DMS79 treated with DMSO at 0.1 percent for 48 hours (cell line): Measurements from ENCODE around the gene TMPRSS3.

Experiments
- DNase-seq: peaks from one replicate; lab custom pipeline; 2025; lab: John Stamatoyannopoulos, UW

Gene TMPRSS3

GRCh38 chr21:42332557-42333317 is 63.1 kb downstream of the TMPRSS3 start:
- no peak for DNase-seq

GRCh38 chr21:42331660-42332059 is 64.2 kb downstream of the TMPRSS3 start:
- DNase-seq: peak; percentile 9

- DNase-seq: no peak
These were observed 65.2 kb downstream of the TMPRSS3 start for GRCh38 chr21:42330380-42331371.

DNA sequence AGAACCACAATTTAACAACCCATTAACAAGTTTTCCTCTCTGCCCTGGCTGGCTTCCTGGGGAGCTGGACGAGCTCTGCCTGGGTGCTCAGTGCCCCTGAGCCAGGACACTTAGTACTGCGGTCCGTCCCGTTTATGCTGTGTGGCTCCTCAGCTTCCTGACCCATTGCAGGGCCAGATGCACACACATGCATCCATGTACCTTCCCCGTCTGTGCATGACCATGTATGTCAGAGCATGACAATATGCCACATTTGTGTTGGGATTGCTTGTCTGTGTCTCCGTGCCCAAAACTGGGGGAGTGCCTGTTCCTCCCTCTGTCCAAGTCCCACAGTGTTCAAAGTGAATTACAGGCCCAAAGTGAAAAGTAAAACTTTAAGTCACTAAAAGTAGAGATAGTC is 71.0 kb downstream of the TMPRSS3 start:
- no peak for DNase-seq
